ENCODE results near the gene JPH3. TPM values are rescaled to one million over a fixed set of nuclear protein-coding genes. Genes with fewer than 3 reads are reported as not detected.

JPH3 gene
- total and polyA plus RNA-seq, 2 donors, result 0.05 to 0.09 TPM

DNA sequence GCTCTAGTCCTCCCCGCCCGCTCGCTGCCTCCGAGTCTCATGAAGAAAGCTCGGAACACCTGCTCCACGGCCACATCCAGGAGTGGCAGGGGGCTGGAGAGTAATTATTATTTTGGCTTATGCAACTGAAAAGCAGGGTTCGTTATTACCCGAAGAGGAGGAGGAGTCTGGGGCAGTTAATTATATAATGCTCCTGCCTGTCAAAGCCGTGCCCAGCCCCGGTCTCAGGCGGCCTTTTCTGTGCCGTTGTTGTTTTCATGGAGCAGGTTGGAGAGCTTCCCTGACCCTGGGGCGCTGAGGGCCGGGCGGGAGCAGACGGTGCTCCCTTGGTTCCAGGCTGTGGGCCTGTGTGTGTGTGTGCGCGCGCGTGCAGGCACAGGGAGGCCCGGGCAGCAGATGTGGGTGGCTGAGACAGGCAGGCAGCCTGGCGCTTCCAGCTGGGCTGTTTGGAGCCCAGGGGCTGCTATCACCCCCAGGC, 2.4 kb downstream of the JPH3 start:
- Histone ChIP-seq H3K27ac (ENCODE audit: low read depth in 1 of 2, low read length in 1 of 2) (no peak overlapping the region), H3K4me1 (ENCODE audit: control insufficient read depth in 2 of 2, insufficient read depth in 2 of 2, low read length in 2 of 2) (no peaks in the 10 kb centered on the region), H3K4me3 (ENCODE audit: low read length in 2 of 2) (no peak overlapping the region), H3K27me3 (ENCODE audit: control insufficient read depth in 2 of 2, insufficient read depth in 1 of 2, low read length in 1 of 2) (peaks cover 63 to 83% of the 10 kb centered on the region in 2 donors), H3K36me3 (ENCODE audit: control insufficient read depth in 2 of 2, insufficient read depth in 2 of 2, low read length in 1 of 2) (no peaks in the 10 kb centered on the region), H3K9me3 (ENCODE audit: control insufficient read depth in 2 of 2, insufficient read depth in 1 of 2, low read length in 1 of 2) (peaks cover 0 to 7% of the 10 kb centered on the region in 2 donors)
- WGBS, result 85% methylated on average over 22 of the region's 22 CpGs
- no peak for DNase-seq (ENCODE audit: low read depth in 6 of 9, low spot score in 9 of 9)

- Histone ChIP-seq H3K36me3 (ENCODE audit: control insufficient read depth in 2 of 2, insufficient read depth in 2 of 2, low read length in 1 of 2) (no peaks in the 10 kb centered on the region), H3K27ac (ENCODE audit: low read depth in 1 of 2, low read length in 1 of 2) (no peak overlapping the region), H3K27me3 (ENCODE audit: control insufficient read depth in 2 of 2, insufficient read depth in 1 of 2, low read length in 1 of 2) (peaks cover 39 to 59% of the 10 kb centered on the region in 2 donors), H3K4me1 (ENCODE audit: control insufficient read depth in 2 of 2, insufficient read depth in 2 of 2, low read length in 2 of 2) (no peaks in the 10 kb centered on the region), H3K4me3 (ENCODE audit: low read length in 2 of 2) (no peak overlapping the region), H3K9me3 (ENCODE audit: control insufficient read depth in 2 of 2, insufficient read depth in 1 of 2, low read length in 1 of 2) (peaks cover 0 to 4% of the 10 kb centered on the region in 2 donors)
- no peak for DNase-seq (ENCODE audit: low read depth in 6 of 9, low spot score in 9 of 9)
- 93% methylated on average over 19 of the region's 19 CpGs for WGBS
These were observed 4.9 kb downstream of the JPH3 start for GRCh38 chr16:87607223-87607622.

GRCh38 chr16:87607871-87608270, 5.6 kb downstream of the JPH3 start:
- H3K36me3 ChIP-seq (ENCODE audit: control insufficient read depth in 2 of 2, insufficient read depth in 2 of 2, low read length in 1 of 2), result no peaks in the 10 kb centered on the region
- 88% methylated on average over 13 of the region's 13 CpGs for WGBS
- H3K4me3 ChIP-seq (ENCODE audit: low read length in 2 of 2), result no peak overlapping the region
- H3K4me1 ChIP-seq (ENCODE audit: control insufficient read depth in 2 of 2, insufficient read depth in 2 of 2, low read length in 2 of 2), result no peaks in the 10 kb centered on the region
- no peak overlapping the region for H3K27ac ChIP-seq (ENCODE audit: low read depth in 1 of 2, low read length in 1 of 2)
- no peak for DNase-seq (ENCODE audit: low read depth in 6 of 9, low spot score in 9 of 9)
- peaks cover 0 to 4% of the 10 kb centered on the region in 2 donors for H3K9me3 ChIP-seq (ENCODE audit: control insufficient read depth in 2 of 2, insufficient read depth in 1 of 2, low read length in 1 of 2)
- H3K27me3 ChIP-seq (ENCODE audit: control insufficient read depth in 2 of 2, insufficient read depth in 1 of 2, low read length in 1 of 2), result peaks cover 36 to 56% of the 10 kb centered on the region in 2 donors

- H3K4me1 ChIP-seq (ENCODE audit: control insufficient read depth in 2 of 2, insufficient read depth in 2 of 2, low read length in 2 of 2), result no peaks in the 10 kb centered on the region
- peak; percentile 6 to 69 (median 33) for DNase-seq (ENCODE audit: low read depth in 6 of 9, low spot score in 9 of 9)
- peaks cover 29 to 50% of the 10 kb centered on the region in 2 donors for H3K27me3 ChIP-seq (ENCODE audit: control insufficient read depth in 2 of 2, insufficient read depth in 1 of 2, low read length in 1 of 2)
- H3K4me3 ChIP-seq (ENCODE audit: low read length in 2 of 2), result no peak overlapping the region
- no peaks in the 10 kb centered on the region for H3K36me3 ChIP-seq (ENCODE audit: control insufficient read depth in 2 of 2, insufficient read depth in 2 of 2, low read length in 1 of 2)
- H3K27ac ChIP-seq (ENCODE audit: low read depth in 1 of 2, low read length in 1 of 2), result no peak overlapping the region
- WGBS, result 57% methylated on average over 20 of the region's 20 CpGs
- peaks cover 0 to 4% of the 10 kb centered on the region in 2 donors for H3K9me3 ChIP-seq (ENCODE audit: control insufficient read depth in 2 of 2, insufficient read depth in 1 of 2, low read length in 1 of 2)
These were observed 6.2 kb downstream of the JPH3 start for GRCh38 chr16:87608400-87608985.

GRCh38 chr16:87610026-87610425, 7.7 kb downstream of the JPH3 start:
- peaks cover 14 to 35% of the 10 kb centered on the region in 2 donors for H3K27me3 ChIP-seq (ENCODE audit: control insufficient read depth in 2 of 2, insufficient read depth in 1 of 2, low read length in 1 of 2)
- no peaks in the 10 kb centered on the region for H3K4me1 ChIP-seq (ENCODE audit: control insufficient read depth in 2 of 2, insufficient read depth in 2 of 2, low read length in 2 of 2)
- H3K36me3 ChIP-seq (ENCODE audit: control insufficient read depth in 2 of 2, insufficient read depth in 2 of 2, low read length in 1 of 2), result no peaks in the 10 kb centered on the region
- no peak for DNase-seq (ENCODE audit: low read depth in 6 of 9, low spot score in 9 of 9)
- H3K9me3 ChIP-seq (ENCODE audit: control insufficient read depth in 2 of 2, insufficient read depth in 1 of 2, low read length in 1 of 2), result no peaks in the 10 kb centered on the region
- no peak overlapping the region for H3K4me3 ChIP-seq (ENCODE audit: low read length in 2 of 2)
- 86% methylated on average over 9 of the region's 9 CpGs for WGBS
- no peak overlapping the region for H3K27ac ChIP-seq (ENCODE audit: low read depth in 1 of 2, low read length in 1 of 2)

GRCh38 chr16:87611456-87611855, 9.1 kb downstream of the JPH3 start:
- 92% methylated on average over 6 of the region's 6 CpGs for WGBS
- Histone ChIP-seq H3K4me3 (ENCODE audit: low read length in 2 of 2) (no peak overlapping the region), H3K4me1 (ENCODE audit: control insufficient read depth in 2 of 2, insufficient read depth in 2 of 2, low read length in 2 of 2) (no peaks in the 10 kb centered on the region), H3K27me3 (ENCODE audit: control insufficient read depth in 2 of 2, insufficient read depth in 1 of 2, low read length in 1 of 2) (peaks cover under 1 to 23% of the 10 kb centered on the region in 2 donors), H3K27ac (ENCODE audit: low read depth in 1 of 2, low read length in 1 of 2) (no peak overlapping the region), H3K36me3 (ENCODE audit: control insufficient read depth in 2 of 2, insufficient read depth in 2 of 2, low read length in 1 of 2) (no peaks in the 10 kb centered on the region), H3K9me3 (ENCODE audit: control insufficient read depth in 2 of 2, insufficient read depth in 1 of 2, low read length in 1 of 2) (no peaks in the 10 kb centered on the region)
- DNase-seq (ENCODE audit: low read depth in 6 of 9, low spot score in 9 of 9), result no peak

- DNase-seq (ENCODE audit: low read depth in 6 of 9, low spot score in 9 of 9), result no peak
- H3K9me3 ChIP-seq (ENCODE audit: control insufficient read depth in 2 of 2, insufficient read depth in 1 of 2, low read length in 1 of 2), result no peaks in the 10 kb centered on the region
- no peak overlapping the region for H3K27ac ChIP-seq (ENCODE audit: low read depth in 1 of 2, low read length in 1 of 2)
- H3K36me3 ChIP-seq (ENCODE audit: control insufficient read depth in 2 of 2, insufficient read depth in 2 of 2, low read length in 1 of 2), result no peaks in the 10 kb centered on the region
- peaks cover 0 to 10% of the 10 kb centered on the region in 2 donors for H3K27me3 ChIP-seq (ENCODE audit: control insufficient read depth in 2 of 2, insufficient read depth in 1 of 2, low read length in 1 of 2)
- H3K4me1 ChIP-seq (ENCODE audit: control insufficient read depth in 2 of 2, insufficient read depth in 2 of 2, low read length in 2 of 2), result no peaks in the 10 kb centered on the region
- 93% methylated on average over 10 of the region's 10 CpGs for WGBS
- H3K4me3 ChIP-seq (ENCODE audit: low read length in 2 of 2), result no peak overlapping the region
These were observed 11.7 kb downstream of the JPH3 start for GRCh38 chr16:87613961-87614360.

GRCh38 chr16:87615621-87616041, 13.3 kb downstream of the JPH3 start:
- no peaks in the 10 kb centered on the region for H3K4me1 ChIP-seq (ENCODE audit: control insufficient read depth in 2 of 2, insufficient read depth in 2 of 2, low read length in 2 of 2)
- no peak overlapping the region for H3K27ac ChIP-seq (ENCODE audit: low read depth in 1 of 2, low read length in 1 of 2)
- no peak overlapping the region for H3K4me3 ChIP-seq (ENCODE audit: low read length in 2 of 2)
- no peak for DNase-seq (ENCODE audit: low read depth in 6 of 9, low spot score in 9 of 9)
- H3K36me3 ChIP-seq (ENCODE audit: control insufficient read depth in 2 of 2, insufficient read depth in 2 of 2, low read length in 1 of 2), result no peaks in the 10 kb centered on the region
- WGBS, result 86% methylated on average over 19 of the region's 19 CpGs
- no peaks in the 10 kb centered on the region for H3K9me3 ChIP-seq (ENCODE audit: control insufficient read depth in 2 of 2, insufficient read depth in 1 of 2, low read length in 1 of 2)
- H3K27me3 ChIP-seq (ENCODE audit: control insufficient read depth in 2 of 2, insufficient read depth in 1 of 2, low read length in 1 of 2), result peaks cover 0 to 19% of the 10 kb centered on the region in 2 donors

- H3K36me3 ChIP-seq (ENCODE audit: control insufficient read depth in 2 of 2, insufficient read depth in 2 of 2, low read length in 1 of 2), result no peaks in the 10 kb centered on the region
- H3K27ac ChIP-seq (ENCODE audit: low read depth in 1 of 2, low read length in 1 of 2), result no peak overlapping the region
- peaks cover 0 to 22% of the 10 kb centered on the region in 2 donors for H3K27me3 ChIP-seq (ENCODE audit: control insufficient read depth in 2 of 2, insufficient read depth in 1 of 2, low read length in 1 of 2)
- no peak for DNase-seq (ENCODE audit: low read depth in 6 of 9, low spot score in 9 of 9)
- 88% methylated on average over 17 of the region's 17 CpGs for WGBS
- no peak overlapping the region for H3K4me3 ChIP-seq (ENCODE audit: low read length in 2 of 2)
- no peaks in the 10 kb centered on the region for H3K9me3 ChIP-seq (ENCODE audit: control insufficient read depth in 2 of 2, insufficient read depth in 1 of 2, low read length in 1 of 2)
- no peaks in the 10 kb centered on the region for H3K4me1 ChIP-seq (ENCODE audit: control insufficient read depth in 2 of 2, insufficient read depth in 2 of 2, low read length in 2 of 2)
These were observed 14.2 kb downstream of the JPH3 start for GRCh38 chr16:87616556-87616955.

All from thymus (tissue), 11 donors.